Hepatocyte (in vitro differentiated cells): Measurements from ENCODE around the gene SNED1. TPM values are rescaled to one million over a fixed set of nuclear protein-coding genes. Genes with fewer than 3 reads are reported as not detected.

Experiments used
- DNase-seq: peaks from one replicate; pipeline ENCODE4 v3.0.0-alpha.2; 2016; ENCODE audit warnings: low spot score
- H2AFZ ChIP-seq: fragments of 200-600 bp; sonication (generic); 2 replicates; pipeline ENCODE4 v1.6.0; 2016; ENCODE audit warnings: antibody characterized with exemption, mild to moderate bottlenecking
- H3K27ac ChIP-seq: fragments of 200-600 bp; sonication (generic); 2 replicates; pipeline ENCODE4 v1.5.1; 2016; ENCODE audit warnings: mild to moderate bottlenecking
- H3K27me3 ChIP-seq: fragments of 200-600 bp; sonication (generic); 2 replicates; pipeline ENCODE4 v1.6.1; 2016
- H3K36me3 ChIP-seq: fragments of 200-600 bp; sonication (generic); replicated peaks from 2 replicates; pipeline ENCODE4 v1.5.1; 2016; ENCODE audit warnings: low read depth; ENCODE audit not compliant: insufficient read depth
- H3K4me1 ChIP-seq: fragments of 200-600 bp; sonication (generic); 2 replicates; pipeline ENCODE4 v1.5.1; 2016; ENCODE audit warnings: mild to moderate bottlenecking, moderate library complexity; ENCODE audit not compliant: insufficient read depth
- H3K4me2 ChIP-seq: fragments of 200-600 bp; sonication (generic); 2 replicates; pipeline ENCODE4 v1.6.0; 2016
- H3K4me3 ChIP-seq: fragments of 200-600 bp; sonication (generic); 2 replicates; pipeline ENCODE4 v1.5.1; 2016; ENCODE audit warnings: mild to moderate bottlenecking
- H3K79me2 ChIP-seq: fragments of 200-600 bp; sonication (generic); 2 replicates; pipeline ENCODE4 v1.6.0; 2017; ENCODE audit warnings: mild to moderate bottlenecking
- H3K9me2 ChIP-seq: fragments of 200-600 bp; sonication (generic); replicated peaks from 2 replicates; pipeline ENCODE4 v1.6.0; 2017; ENCODE audit warnings: mild to moderate bottlenecking; ENCODE audit not compliant: insufficient read depth
- H3K9me3 ChIP-seq: fragments of 200-600 bp; sonication (generic); 2 replicates; pipeline ENCODE4 v1.5.1; 2016; ENCODE audit warnings: low read depth, mild to moderate bottlenecking
- H4K20me1 ChIP-seq: fragments of 200-600 bp; sonication (generic); 2 replicates; pipeline ENCODE4 v1.6.0; 2016; ENCODE audit warnings: mild to moderate bottlenecking; ENCODE audit not compliant: insufficient read depth, poor library complexity, severe bottlenecking
- EZH2 ChIP-seq: fragments of 200-600 bp; sonication (generic); IDR thresholded peaks from 2 replicates; pipeline ENCODE4 v1.6.1; 2016; ENCODE audit warnings: antibody characterized with exemption, mild to moderate bottlenecking, borderline replicate concordance
- EZH2phosphoT487 ChIP-seq: fragments of 200-600 bp; sonication (generic); IDR thresholded peaks from one replicate; pipeline ENCODE4 v1.6.1; 2018; ENCODE audit warnings: antibody characterized with exemption, mild to moderate bottlenecking, low read depth, moderate library complexity; ENCODE audit not compliant: unreplicated experiment, severe bottlenecking
- WGBS: methylation state at CpG from one replicate; pipeline ENCODE4 v1.1.6; 2016; ENCODE audit warnings: low lambda C conversion rate; ENCODE audit errors: missing lambda C conversion rate; 5-methylcytosine and 5-hydroxymethylcytosine counted together
- polyA plus RNA-seq: library from polyadenylated mRNA; unstranded; fragments of >200 nt; fragmentation: Nextera tagmentation; extraction: Ambion mirVana; gene quantifications from 2 replicates; pipeline ENCODE4 v1.2.1, GENCODE V29; 2016
- total RNA-seq: library from RNA; depleted of rRNA; stranded (reverse); fragments of >200 nt; gene quantifications from 2 replicates; pipeline ENCODE4 v1.2.3, GENCODE V29; 2014
- TF ChIP-seq, protein P1 (sequence below): fragments of 200-600 bp; sonication (generic); IDR thresholded peaks from 2 replicates; pipeline ENCODE4 v1.5.1; 2016; ENCODE audit warnings: antibody characterized with exemption, mild to moderate bottlenecking; ENCODE audit not compliant: poor library complexity

The SNED1 gene
- total and polyA plus RNA-seq, 2 experiments from 2014 or later, result 4.6 to 6.5 TPM

- no peak overlapping the region for H3K4me2 ChIP-seq
- no peaks in the 10 kb centered on the region for H3K79me2 ChIP-seq
- no peak overlapping the region for H3K4me3 ChIP-seq
- H3K27me3 ChIP-seq, result peaks cover 31% of the 10 kb centered on the region
- H3K9me3 ChIP-seq, result no peaks in the 10 kb centered on the region
- no peak overlapping the region for H3K27ac ChIP-seq
- DNase-seq, result no peak
- H2AFZ ChIP-seq, result no peak overlapping the region
- H4K20me1 ChIP-seq, result no peaks in the 10 kb centered on the region
- 88% methylated on average over 17 of the region's 17 CpGs for WGBS
- H3K9me2 ChIP-seq, result no peaks in the 10 kb centered on the region
- no peaks in the 10 kb centered on the region for H3K36me3 ChIP-seq
- TF ChIP-seq, protein P1, sequence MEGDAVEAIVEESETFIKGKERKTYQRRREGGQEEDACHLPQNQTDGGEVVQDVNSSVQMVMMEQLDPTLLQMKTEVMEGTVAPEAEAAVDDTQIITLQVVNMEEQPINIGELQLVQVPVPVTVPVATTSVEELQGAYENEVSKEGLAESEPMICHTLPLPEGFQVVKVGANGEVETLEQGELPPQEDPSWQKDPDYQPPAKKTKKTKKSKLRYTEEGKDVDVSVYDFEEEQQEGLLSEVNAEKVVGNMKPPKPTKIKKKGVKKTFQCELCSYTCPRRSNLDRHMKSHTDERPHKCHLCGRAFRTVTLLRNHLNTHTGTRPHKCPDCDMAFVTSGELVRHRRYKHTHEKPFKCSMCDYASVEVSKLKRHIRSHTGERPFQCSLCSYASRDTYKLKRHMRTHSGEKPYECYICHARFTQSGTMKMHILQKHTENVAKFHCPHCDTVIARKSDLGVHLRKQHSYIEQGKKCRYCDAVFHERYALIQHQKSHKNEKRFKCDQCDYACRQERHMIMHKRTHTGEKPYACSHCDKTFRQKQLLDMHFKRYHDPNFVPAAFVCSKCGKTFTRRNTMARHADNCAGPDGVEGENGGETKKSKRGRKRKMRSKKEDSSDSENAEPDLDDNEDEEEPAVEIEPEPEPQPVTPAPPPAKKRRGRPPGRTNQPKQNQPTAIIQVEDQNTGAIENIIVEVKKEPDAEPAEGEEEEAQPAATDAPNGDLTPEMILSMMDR, result no peak
- TF ChIP-seq EZH2 (no peak), EZH2phosphoT487 (no peak)
- H3K4me1 ChIP-seq, result peaks cover 4% of the 10 kb centered on the region
Measured at GRCh38 chr2:241033336-241033987, 35.0 kb downstream of the SNED1 start.

GRCh38 chr2:241033994-241034393 lies 35.6 kb downstream of the SNED1 start:
- no peaks in the 10 kb centered on the region for H3K79me2 ChIP-seq
- H3K4me1 ChIP-seq, result peaks cover 4% of the 10 kb centered on the region
- H4K20me1 ChIP-seq, result no peaks in the 10 kb centered on the region
- H2AFZ ChIP-seq, result no peak overlapping the region
- peaks cover 33% of the 10 kb centered on the region for H3K27me3 ChIP-seq
- H3K9me3 ChIP-seq, result no peaks in the 10 kb centered on the region
- no peak overlapping the region for H3K4me3 ChIP-seq
- H3K9me2 ChIP-seq, result no peaks in the 10 kb centered on the region
- no peak overlapping the region for H3K4me2 ChIP-seq
- no peak overlapping the region for H3K27ac ChIP-seq
- DNase-seq, result no peak
- no peaks in the 10 kb centered on the region for H3K36me3 ChIP-seq
- TF ChIP-seq, protein P1, result no peak
- TF ChIP-seq EZH2 (no peak), EZH2phosphoT487 (no peak)
- 92% methylated on average over 6 of the region's 7 CpGs for WGBS

DNA sequence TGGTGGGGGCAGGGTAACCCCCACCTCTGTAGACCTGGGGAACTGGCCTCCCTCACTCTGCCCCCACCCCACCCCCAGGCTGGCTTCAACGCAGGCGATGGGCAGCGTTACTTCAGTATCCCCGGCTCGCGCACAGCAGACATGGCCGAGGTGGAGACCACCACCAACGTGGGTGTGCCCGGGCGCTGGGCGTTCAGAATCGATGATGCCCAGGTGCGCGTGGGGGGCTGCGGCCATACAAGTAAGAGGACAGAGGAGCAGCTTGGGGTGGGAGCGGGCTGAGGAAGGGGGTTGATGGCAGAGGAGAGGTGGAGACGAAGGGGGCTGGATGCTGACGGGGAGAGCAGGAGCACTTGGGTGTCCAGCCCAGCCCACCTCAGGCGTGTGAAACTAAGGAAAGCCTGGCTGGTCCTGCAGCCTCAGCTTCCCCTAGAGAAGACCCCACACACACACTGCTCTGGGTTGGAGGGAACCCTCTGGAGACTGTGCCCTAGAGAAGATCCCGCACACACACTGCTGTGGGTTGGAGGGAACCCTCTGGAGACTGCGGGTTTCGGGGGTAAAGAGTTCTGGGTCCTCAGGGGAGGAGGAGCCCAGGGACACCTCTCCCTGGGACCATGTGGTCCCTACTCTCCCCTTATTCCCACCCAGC lies 36.2 kb downstream of the SNED1 start:
- no peaks in the 10 kb centered on the region for H3K36me3 ChIP-seq
- no peaks in the 10 kb centered on the region for H3K9me2 ChIP-seq
- H3K4me3 ChIP-seq, result no peak overlapping the region
- H3K27me3 ChIP-seq, result peaks cover 33% of the 10 kb centered on the region
- 95% methylated on average over 22 of the region's 22 CpGs for WGBS
- no peak for TF ChIP-seq EZH2
- TF ChIP-seq, protein P1, result no peak
- no peak for TF ChIP-seq EZH2phosphoT487
- no peak for DNase-seq
- no peaks in the 10 kb centered on the region for H4K20me1 ChIP-seq
- H2AFZ ChIP-seq, result no peak overlapping the region
- H3K4me1 ChIP-seq, result peaks cover 4% of the 10 kb centered on the region
- H3K9me3 ChIP-seq, result no peaks in the 10 kb centered on the region
- H3K27ac ChIP-seq, result no peak overlapping the region
- no peak overlapping the region for H3K4me2 ChIP-seq
- no peaks in the 10 kb centered on the region for H3K79me2 ChIP-seq
